Osteoblast (primary cell): ENCODE data around the gene KLK5. TPM values are rescaled to one million over a fixed set of nuclear protein-coding genes. Genes with fewer than 3 reads are reported as not detected.

Experiments used
- DNase-seq: peaks from one replicate; pipeline ENCODE4 v3.0.0; 2011; ENCODE audit warnings: low spot score, mixed read lengths; ENCODE audit not compliant: insufficient read length; ENCODE audit errors: missing footprints
- H2AFZ ChIP-seq: 2 replicates; pipeline ENCODE4 v1.6.0; 2011; ENCODE audit warnings: mild to moderate bottlenecking, low read length
- H3K27ac ChIP-seq: 2 replicates; pipeline ENCODE4 v1.5.1; 2011; ENCODE audit warnings: mild to moderate bottlenecking, low read depth, low read length, moderate library complexity
- H3K27me3 ChIP-seq: 2 replicates; pipeline ENCODE4 v1.6.0; 2012; ENCODE audit warnings: mild to moderate bottlenecking, control low read depth, inconsistent platforms, low read length, moderate library complexity; ENCODE audit not compliant: insufficient read depth
- H3K36me3 ChIP-seq: 2 replicates; pipeline ENCODE4 v1.5.1; 2011; ENCODE audit warnings: mild to moderate bottlenecking, low read length, control low read depth, moderate library complexity; ENCODE audit not compliant: insufficient read depth
- H3K4me1 ChIP-seq: 2 replicates; pipeline ENCODE4 v1.5.1; 2011; ENCODE audit warnings: mild to moderate bottlenecking, low read length, control low read depth, moderate library complexity; ENCODE audit not compliant: insufficient read depth
- H3K4me2 ChIP-seq: 2 replicates; pipeline ENCODE4 v1.6.0; 2011; ENCODE audit warnings: mild to moderate bottlenecking, low read length; ENCODE audit not compliant: insufficient read depth
- H3K4me3 ChIP-seq: fragments of 200-600 bp; sonication (generic); 3 replicates; pipeline ENCODE4 v1.5.1; 2012; ENCODE audit warnings: mild to moderate bottlenecking, low read length, inconsistent platforms; ENCODE audit not compliant: insufficient read depth
- H3K79me2 ChIP-seq: 2 replicates; pipeline ENCODE4 v1.6.0; 2012; ENCODE audit warnings: mild to moderate bottlenecking, low read length, control low read depth, inconsistent platforms; ENCODE audit not compliant: insufficient read depth
- H3K9me3 ChIP-seq: 2 replicates; pipeline ENCODE4 v1.5.1; 2011; ENCODE audit warnings: low read depth, low read length, control low read depth
- H4K20me1 ChIP-seq: 2 replicates; pipeline ENCODE4 v1.6.0; 2012; ENCODE audit warnings: mild to moderate bottlenecking, low read length, control low read depth; ENCODE audit not compliant: insufficient read depth
- CTCF ChIP-seq: IDR thresholded peaks from 2 replicates; pipeline ENCODE4 v1.5.1; 2011; ENCODE audit warnings: mild to moderate bottlenecking, low read depth, low read length, moderate library complexity; ENCODE audit errors: extremely low read depth
- total RNA-seq: library from RNA; depleted of rRNA; stranded (reverse); fragments of >200 nt; gene quantifications from 2 replicates; pipeline ENCODE4 v1.2.3, GENCODE V29; 2012

Gene KLK5
- total RNA-seq, 1 donor, result not detected

GRCh38 chr19:50931023-50931422 lies 21.8 kb downstream of the KLK5 start:
- no peak overlapping the region for H3K4me2 ChIP-seq

GRCh38 chr19:50928831-50929230 lies 24.0 kb downstream of the KLK5 start:
- Histone ChIP-seq H4K20me1 (no peaks in the 10 kb centered on the region), H3K4me3 (no peak overlapping the region), H3K79me2 (no peaks in the 10 kb centered on the region), H3K4me1 (no peaks in the 10 kb centered on the region), H3K4me2 (no peak overlapping the region), H3K9me3 (no peaks in the 10 kb centered on the region), H3K27ac (no peak overlapping the region), H3K27me3 (no peaks in the 10 kb centered on the region), H2AFZ (no peak overlapping the region), H3K36me3 (no peaks in the 10 kb centered on the region)
- no peak for DNase-seq
- no peak for TF ChIP-seq CTCF

More at GRCh38 chr19:50931023-50931422, 21.8 kb downstream of the KLK5 start:
- Histone ChIP-seq H3K27ac (no peak overlapping the region), H3K9me3 (no peaks in the 10 kb centered on the region), H3K4me3 (no peak overlapping the region), H2AFZ (no peak overlapping the region), H3K27me3 (no peaks in the 10 kb centered on the region), H3K79me2 (no peaks in the 10 kb centered on the region), H4K20me1 (no peaks in the 10 kb centered on the region), H3K4me1 (no peaks in the 10 kb centered on the region), H3K36me3 (no peaks in the 10 kb centered on the region)
- DNase-seq, result no peak
- TF ChIP-seq CTCF, result no peak

- DNase-seq, result no peak
- Histone ChIP-seq H3K9me3 (no peaks in the 10 kb centered on the region), H3K27me3 (no peaks in the 10 kb centered on the region), H3K4me1 (no peaks in the 10 kb centered on the region), H4K20me1 (no peaks in the 10 kb centered on the region), H2AFZ (no peak overlapping the region), H3K4me2 (no peak overlapping the region), H3K4me3 (no peak overlapping the region), H3K36me3 (no peaks in the 10 kb centered on the region), H3K27ac (no peak overlapping the region), H3K79me2 (no peaks in the 10 kb centered on the region)
- no peak for TF ChIP-seq CTCF
These were observed 26.7 kb downstream of the KLK5 start for GRCh38 chr19:50926144-50926543.

GRCh38 chr19:50925734-50926133 lies 27.1 kb downstream of the KLK5 start:
- Histone ChIP-seq H3K79me2 (no peaks in the 10 kb centered on the region), H3K9me3 (no peaks in the 10 kb centered on the region), H3K4me3 (no peak overlapping the region), H3K4me1 (no peaks in the 10 kb centered on the region), H3K27ac (no peak overlapping the region), H3K27me3 (no peaks in the 10 kb centered on the region), H3K4me2 (no peak overlapping the region), H3K36me3 (no peaks in the 10 kb centered on the region), H2AFZ (no peak overlapping the region), H4K20me1 (no peaks in the 10 kb centered on the region)
- no peak for DNase-seq
- TF ChIP-seq CTCF, result no peak
